ENCODE measurements around the gene ELP1.

Gene ELP1

DNA sequence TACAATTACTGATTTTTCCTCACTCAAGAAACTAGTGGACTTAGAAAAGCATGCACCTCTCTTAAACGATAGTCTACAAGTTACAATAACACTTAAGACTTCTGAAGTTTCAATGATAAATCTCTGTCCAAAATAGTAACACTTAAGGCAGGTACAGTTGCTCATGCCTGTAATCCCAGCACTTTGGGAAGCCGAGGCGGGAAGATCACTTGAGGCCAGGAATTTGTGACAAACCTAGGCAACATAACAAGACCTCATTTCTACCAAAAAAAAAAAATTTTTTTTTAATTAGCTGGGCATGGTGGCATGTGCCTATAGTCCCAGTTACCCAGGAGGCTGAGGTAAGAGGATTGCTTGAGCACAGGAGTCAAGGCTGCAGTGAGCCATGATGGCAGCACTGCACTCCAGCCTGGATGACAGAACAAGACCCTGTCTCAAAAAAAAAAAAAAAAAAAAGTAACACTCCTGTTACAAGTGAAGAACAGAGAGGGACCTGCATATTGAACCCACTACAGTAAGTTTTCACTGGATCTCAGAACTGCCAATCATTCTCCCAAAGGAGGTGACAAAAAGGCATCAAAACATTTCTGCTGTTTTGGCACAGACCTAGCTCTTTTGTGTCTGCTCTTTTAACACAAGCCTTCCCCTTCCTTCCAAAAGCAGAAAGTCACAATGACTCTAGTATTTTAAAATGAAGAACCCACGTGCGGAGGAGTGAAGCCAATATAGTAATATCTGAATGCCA lies 3.8 kb upstream of the ELP1 start:
- H3F3A ChIP-seq (ENCODE audit: insufficient read depth, low read length) = peaks cover 14% of the 10 kb centered on the region
- 0 out of 2 replicates have a peak, but pooled peaks cover 8% of the 10 kb centered on the region for H3K4me1 ChIP-seq (ENCODE audit: low read length)
- TF ChIP-seq EZH2 (optimal IDR thresholded peaks at IDR 0.05; ENCODE audit: low read depth, low read length) (no peak), CTCF (IDR thresholded peaks at IDR 0.05; ENCODE audit: low read length) (no peak), EZH2phosphoT487 (IDR thresholded peaks at IDR 0.05; ENCODE audit: low read length) (no peak)
- no peaks in the 10 kb centered on the region; the same call in 1 of the 2 replicates for H3K36me3 ChIP-seq (replicated peaks; ENCODE audit: insufficient read depth, low read length)
- H3K4me3 ChIP-seq (ENCODE audit: low read length) = no peak overlapping the region
- no peak overlapping the region for H3K9ac ChIP-seq (ENCODE audit: low read length)
- no peaks in the 10 kb centered on the region for H3K9me2 ChIP-seq (replicated peaks; ENCODE audit: insufficient read depth, low read length)
- H3K27ac ChIP-seq (ENCODE audit: low read length) = no peak overlapping the region
- H3K27me3 ChIP-seq (replicated peaks; ENCODE audit: insufficient read depth, low read length) = no peaks in the 10 kb centered on the region
- no peak for DNase-seq
- H3K9me3 ChIP-seq (replicated peaks; ENCODE audit: insufficient read depth, low read length) = no peaks in the 10 kb centered on the region
- H3K4me2 ChIP-seq (ENCODE audit: low read depth, low read length) = no peak overlapping the region
- H2AFZ ChIP-seq (ENCODE audit: low read length) = no peak overlapping the region
- H3K79me2 ChIP-seq (ENCODE audit: low read length) = peaks cover 23% of the 10 kb centered on the region
- H4K20me1 ChIP-seq (ENCODE audit: insufficient read depth, low read length) = no peaks in the 10 kb centered on the region

- Histone ChIP-seq H4K20me1 (ENCODE audit: insufficient read depth, low read length) (no peaks in the 10 kb centered on the region), H3K9ac (ENCODE audit: low read length) (peak within 1 kb of the TSS; percentile 85), H3K36me3 (replicated peaks; ENCODE audit: insufficient read depth, low read length) (no peaks in the 10 kb centered on the region; the same call in 1 of the 2 replicates), H3K4me1 (ENCODE audit: low read length) (0 out of 2 replicates have a peak, but pooled peaks cover 11% of the 10 kb centered on the region), H2AFZ (ENCODE audit: low read length) (peak within 1 kb of the TSS; percentile 85), H3K4me3 (ENCODE audit: low read length) (peak within 1 kb of the TSS; percentile 87), H3K27me3 (replicated peaks; ENCODE audit: insufficient read depth, low read length) (no peaks in the 10 kb centered on the region), H3K9me2 (replicated peaks; ENCODE audit: insufficient read depth, low read length) (no peaks in the 10 kb centered on the region), H3K27ac (ENCODE audit: low read length) (peak within 1 kb of the TSS; percentile 85), H3F3A (ENCODE audit: insufficient read depth, low read length) (peaks cover 14% of the 10 kb centered on the region), H3K9me3 (replicated peaks; ENCODE audit: insufficient read depth, low read length) (no peaks in the 10 kb centered on the region), H3K4me2 (ENCODE audit: low read depth, low read length) (peak within 1 kb of the TSS; percentile 73), H3K79me2 (ENCODE audit: low read length) (peaks cover 45% of the 10 kb centered on the region)
- peak; percentile 88 for DNase-seq
- no peak for TF ChIP-seq EZH2 (optimal IDR thresholded peaks at IDR 0.05; ENCODE audit: low read depth, low read length)
- no peak for TF ChIP-seq EZH2phosphoT487 (IDR thresholded peaks at IDR 0.05; ENCODE audit: low read length)
- no peak for TF ChIP-seq CTCF (IDR thresholded peaks at IDR 0.05; ENCODE audit: low read length)
Observed at GRCh38 chr9:108934323-108934893, 484 bp upstream of the ELP1 start, which contains the start of gene ABITRAM. ABITRAM (plus strand) TSS chr9:108934400; CDS start chr9:108934487, 87 bp downstream.

- peak overlapping the region; percentile 83 for H2AFZ ChIP-seq (ENCODE audit: low read length)
- H3K27ac ChIP-seq (ENCODE audit: low read length) = peak overlapping the region; percentile 85
- H3K27me3 ChIP-seq (replicated peaks; ENCODE audit: insufficient read depth, low read length) = no peaks in the 10 kb centered on the region
- H4K20me1 ChIP-seq (ENCODE audit: insufficient read depth, low read length) = no peaks in the 10 kb centered on the region
- H3K9me3 ChIP-seq (replicated peaks; ENCODE audit: insufficient read depth, low read length) = no peaks in the 10 kb centered on the region
- H3K4me3 ChIP-seq (ENCODE audit: low read length) = peak overlapping the region; percentile 87
- H3K79me2 ChIP-seq (ENCODE audit: low read length) = peaks cover 45% of the 10 kb centered on the region
- H3K36me3 ChIP-seq (replicated peaks; ENCODE audit: insufficient read depth, low read length) = no peaks in the 10 kb centered on the region; the same call in 1 of the 2 replicates
- peak overlapping the region; percentile 85 for H3K9ac ChIP-seq (ENCODE audit: low read length)
- TF ChIP-seq EZH2 (optimal IDR thresholded peaks at IDR 0.05; ENCODE audit: low read depth, low read length) (no peak), EZH2phosphoT487 (IDR thresholded peaks at IDR 0.05; ENCODE audit: low read length) (no peak)
- peak; percentile 12 for DNase-seq
- peaks cover 14% of the 10 kb centered on the region for H3F3A ChIP-seq (ENCODE audit: insufficient read depth, low read length)
- no peaks in the 10 kb centered on the region for H3K9me2 ChIP-seq (replicated peaks; ENCODE audit: insufficient read depth, low read length)
- H3K4me2 ChIP-seq (ENCODE audit: low read depth, low read length) = peak overlapping the region; percentile 73
- 0 out of 2 replicates have a peak, but pooled peaks cover 11% of the 10 kb centered on the region for H3K4me1 ChIP-seq (ENCODE audit: low read length)
Observed at GRCh38 chr9:108933231-108933717, 650 bp downstream of the ELP1 start.
